ENCODE results near the gene GOLGA8M. TPM values are rescaled to one million over a fixed set of nuclear protein-coding genes. Genes with fewer than 3 reads are reported as not detected.
"Not testable (repeated sequence)": the region's sequence is repeated elsewhere in the genome, so short reads cannot be mapped to it uniquely, and the experiment has no call there.

GOLGA8M gene
- total and polyA plus RNA-seq, 7 experiments from 2014 or later, result 0.53 to 14.9 (median 5.1) TPM; not detected in 1

DNA sequence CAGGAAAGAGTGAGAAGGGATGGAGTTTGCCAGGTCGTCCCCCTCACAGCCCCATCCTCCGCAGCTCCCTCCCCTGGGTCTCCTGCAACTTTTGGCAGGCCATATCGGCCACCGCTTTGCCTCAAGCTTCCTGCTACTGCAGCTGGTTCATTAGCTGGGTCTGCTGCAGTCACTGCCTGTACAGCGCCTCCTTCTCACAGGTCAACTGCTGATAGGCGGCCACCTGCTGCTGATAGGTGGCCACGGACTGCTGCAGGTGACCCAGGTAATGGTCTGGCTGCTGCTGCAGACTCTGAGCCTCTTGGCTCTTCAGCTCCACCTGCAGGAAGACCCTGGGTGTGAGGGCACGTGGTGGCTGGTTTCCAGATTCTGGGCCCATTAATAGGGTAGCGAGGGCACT lies 8.3 kb downstream of the GOLGA8M start:
- CTCF ChIA-PET; H3K27me3 Mint-ChIP-seq; H3K4me3 Mint-ChIP-seq; H3K9me3 ChIP-seq (ENCODE audit: control insufficient read depth in 2 of 3, low read length in 3 of 3); ATAC-seq; H3K4me3 ChIP-seq (ENCODE audit: low read length); H3K4me1 ChIP-seq (ENCODE audit: control insufficient read depth in 2 of 2, insufficient read depth in 2 of 2, low read length in 2 of 2); H3K4me1 Mint-ChIP-seq; DNase-seq; intact Hi-C loops (cut with micrococcal nuclease); H3K27me3 ChIP-seq (ENCODE audit: control insufficient read depth in 2 of 2, insufficient read depth in 2 of 2, low read length in 2 of 2); H3K27ac ChIP-seq (ENCODE audit: low read depth, low read length); H3K36me3 Mint-ChIP-seq; POLR2A ChIA-PET; H3K9me3 Mint-ChIP-seq; H3K27ac Mint-ChIP-seq; H3K36me3 ChIP-seq (ENCODE audit: control insufficient read depth in 2 of 3, insufficient read depth in 3 of 3, low read length in 3 of 3): not testable (repeated sequence)

DNA sequence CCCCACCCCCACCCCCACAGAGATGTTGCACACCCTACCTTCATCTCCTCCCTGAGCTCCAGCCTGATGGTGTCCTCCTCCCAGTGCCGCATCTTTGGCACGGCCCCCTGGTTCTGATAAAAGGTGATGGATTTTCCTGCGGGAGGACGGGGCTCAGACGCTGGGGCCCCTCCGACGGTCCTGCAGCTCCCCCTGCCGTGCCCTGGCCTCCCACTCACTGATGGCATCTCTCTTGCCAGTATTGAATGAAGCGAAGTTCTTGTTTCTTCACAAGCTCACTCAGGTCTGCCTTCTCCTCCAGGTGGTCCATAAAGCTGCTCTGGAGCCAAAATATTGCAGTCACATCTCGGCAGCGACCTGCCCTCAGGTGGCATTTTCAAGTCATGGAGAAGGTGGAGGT lies 9.8 kb downstream of the GOLGA8M start:
- H3K27me3 ChIP-seq (ENCODE audit: control insufficient read depth in 2 of 2, insufficient read depth in 2 of 2, low read length in 2 of 2); CTCF ChIA-PET; H3K36me3 ChIP-seq (ENCODE audit: control insufficient read depth in 2 of 3, insufficient read depth in 3 of 3, low read length in 3 of 3); H3K4me3 ChIP-seq (ENCODE audit: low read length); H3K4me3 Mint-ChIP-seq; H3K36me3 Mint-ChIP-seq; intact Hi-C loops (cut with micrococcal nuclease); DNase-seq; ATAC-seq; H3K27ac Mint-ChIP-seq; H3K9me3 ChIP-seq (ENCODE audit: control insufficient read depth in 2 of 3, low read length in 3 of 3); H3K4me1 ChIP-seq (ENCODE audit: control insufficient read depth in 2 of 2, insufficient read depth in 2 of 2, low read length in 2 of 2); H3K9me3 Mint-ChIP-seq; POLR2A ChIA-PET; H3K27ac ChIP-seq (ENCODE audit: low read depth, low read length); H3K4me1 Mint-ChIP-seq; H3K27me3 Mint-ChIP-seq: not testable (repeated sequence)

DNA sequence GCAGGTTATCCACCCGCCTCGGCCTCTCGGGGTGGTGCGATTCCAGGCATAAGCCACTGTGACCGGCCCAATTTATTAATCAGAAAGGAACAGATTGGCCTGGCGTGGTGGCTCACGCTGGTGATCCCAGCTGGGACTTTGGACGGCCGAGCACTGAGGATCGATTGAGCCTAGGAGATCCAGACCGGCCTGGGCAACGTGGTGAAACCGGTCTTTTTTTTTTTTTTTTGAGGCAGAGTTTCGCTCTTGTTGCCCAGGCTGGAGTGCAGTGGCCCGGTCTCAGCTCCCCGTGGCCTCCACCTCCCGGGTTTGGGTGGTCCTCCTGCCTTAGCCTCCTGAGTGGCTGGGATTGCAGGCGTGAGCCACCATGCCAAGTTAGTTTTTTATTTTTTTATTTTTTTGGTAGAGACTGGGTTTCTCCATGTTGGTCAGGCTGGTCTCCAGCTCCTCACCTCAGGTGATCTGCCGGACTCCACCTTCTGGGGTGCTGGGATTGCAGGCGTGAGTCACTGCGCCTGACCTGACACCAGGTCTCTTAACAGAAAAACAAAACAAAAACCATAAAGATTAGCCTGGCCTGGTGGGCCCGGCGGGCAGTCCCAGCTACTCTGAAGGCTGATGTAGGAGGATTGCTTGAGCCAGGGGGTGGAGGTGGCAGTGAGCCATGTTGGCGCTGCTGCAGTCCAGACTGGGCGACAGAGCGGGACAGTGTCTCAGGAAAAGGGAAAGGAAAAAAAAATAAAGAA lies 18.0 kb downstream of the GOLGA8M start:
- H3K27me3 Mint-ChIP-seq; CTCF ChIA-PET; DNase-seq; POLR2A ChIA-PET; H3K36me3 Mint-ChIP-seq; H3K36me3 ChIP-seq (ENCODE audit: control insufficient read depth in 2 of 3, insufficient read depth in 3 of 3, low read length in 3 of 3); ATAC-seq; H3K27ac Mint-ChIP-seq; intact Hi-C loops (cut with micrococcal nuclease); H3K9me3 Mint-ChIP-seq; H3K9me3 ChIP-seq (ENCODE audit: control insufficient read depth in 2 of 3, low read length in 3 of 3); H3K4me3 ChIP-seq (ENCODE audit: low read length); H3K27me3 ChIP-seq (ENCODE audit: control insufficient read depth in 2 of 2, insufficient read depth in 2 of 2, low read length in 2 of 2); H3K4me1 Mint-ChIP-seq; H3K4me1 ChIP-seq (ENCODE audit: control insufficient read depth in 2 of 2, insufficient read depth in 2 of 2, low read length in 2 of 2); H3K4me3 Mint-ChIP-seq; H3K27ac ChIP-seq (ENCODE audit: low read depth, low read length): not testable (repeated sequence)

DNA sequence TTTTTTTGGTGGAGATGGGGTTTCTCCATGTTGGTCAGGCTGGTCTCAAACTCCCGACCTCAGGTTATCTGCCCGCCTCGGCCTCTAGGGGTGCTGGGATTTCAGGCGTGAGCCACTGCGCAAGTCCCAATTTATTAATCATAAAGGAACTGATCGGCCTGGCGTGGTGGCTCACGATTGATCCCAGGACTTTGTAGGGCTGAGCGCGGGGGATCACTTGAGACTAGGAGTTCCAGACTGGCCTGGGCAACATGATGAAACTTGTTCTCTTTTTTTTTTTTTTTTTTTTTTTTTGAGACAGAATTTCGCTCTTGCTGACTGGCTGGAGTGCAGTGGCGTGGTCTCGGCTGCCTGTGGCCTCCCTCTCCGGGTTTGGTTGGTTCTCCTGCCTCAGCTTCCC lies 19.2 kb downstream of the GOLGA8M start:
- intact Hi-C loops (cut with micrococcal nuclease); H3K9me3 Mint-ChIP-seq; DNase-seq; H3K4me1 ChIP-seq (ENCODE audit: control insufficient read depth in 2 of 2, insufficient read depth in 2 of 2, low read length in 2 of 2); H3K27me3 ChIP-seq (ENCODE audit: control insufficient read depth in 2 of 2, insufficient read depth in 2 of 2, low read length in 2 of 2); H3K27me3 Mint-ChIP-seq; H3K27ac Mint-ChIP-seq; H3K27ac ChIP-seq (ENCODE audit: low read depth, low read length); H3K36me3 Mint-ChIP-seq; ATAC-seq; H3K36me3 ChIP-seq (ENCODE audit: control insufficient read depth in 2 of 3, insufficient read depth in 3 of 3, low read length in 3 of 3); H3K4me1 Mint-ChIP-seq; H3K9me3 ChIP-seq (ENCODE audit: control insufficient read depth in 2 of 3, low read length in 3 of 3); H3K4me3 Mint-ChIP-seq; POLR2A ChIA-PET; H3K4me3 ChIP-seq (ENCODE audit: low read length); CTCF ChIA-PET: not testable (repeated sequence)

DNA sequence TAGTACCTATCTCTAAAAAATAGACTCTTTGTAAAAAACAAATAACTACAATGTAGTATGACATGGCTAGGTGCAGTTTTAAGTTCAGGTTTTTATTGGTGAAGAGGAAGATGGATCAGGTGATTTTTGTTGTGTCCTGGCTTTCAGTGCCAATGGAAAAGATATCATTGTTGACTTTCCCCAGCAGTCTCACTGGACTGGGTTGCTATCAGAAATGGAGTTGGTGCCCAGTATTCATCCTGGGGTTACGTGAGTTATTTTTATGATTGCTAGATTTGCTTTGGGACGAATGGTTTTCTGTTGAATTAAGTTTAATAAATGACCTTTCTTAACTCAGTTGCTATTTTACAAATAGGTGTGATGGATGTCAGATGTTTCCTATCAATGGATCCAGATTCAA lies 38.7 kb downstream of the GOLGA8M start:
- H3K9me3 Mint-ChIP-seq; H3K4me1 ChIP-seq (ENCODE audit: control insufficient read depth in 2 of 2, insufficient read depth in 2 of 2, low read length in 2 of 2); H3K36me3 ChIP-seq (ENCODE audit: control insufficient read depth in 2 of 3, insufficient read depth in 3 of 3, low read length in 3 of 3); H3K27me3 Mint-ChIP-seq; H3K27ac Mint-ChIP-seq; H3K4me1 Mint-ChIP-seq; POLR2A ChIA-PET; H3K36me3 Mint-ChIP-seq; ATAC-seq; CTCF ChIA-PET; H3K9me3 ChIP-seq (ENCODE audit: control insufficient read depth in 2 of 3, low read length in 3 of 3); H3K27me3 ChIP-seq (ENCODE audit: control insufficient read depth in 2 of 2, insufficient read depth in 2 of 2, low read length in 2 of 2); intact Hi-C loops (cut with micrococcal nuclease); H3K27ac ChIP-seq (ENCODE audit: low read depth, low read length); DNase-seq; H3K4me3 ChIP-seq (ENCODE audit: low read length); H3K4me3 Mint-ChIP-seq: not testable (repeated sequence)

DNA sequence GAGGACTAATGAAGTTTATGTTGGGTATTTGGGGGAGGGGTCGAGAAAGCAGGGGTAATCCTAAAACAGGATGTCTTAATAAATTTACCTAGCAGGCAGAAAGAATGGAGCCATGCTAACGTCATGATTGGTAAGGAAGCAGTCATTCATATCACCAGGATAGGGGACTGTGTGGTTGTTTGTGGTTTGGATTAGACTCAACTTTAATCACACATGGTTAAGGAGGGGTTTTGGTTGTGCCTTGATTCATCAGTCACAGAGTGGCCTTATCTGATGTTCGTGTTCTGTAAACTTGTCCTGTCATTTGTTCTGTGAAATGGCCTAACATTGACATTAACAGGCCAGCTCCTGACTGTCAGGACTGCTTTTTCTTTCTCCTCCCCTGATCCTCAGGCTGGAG lies 40.1 kb downstream of the GOLGA8M start:
- H3K27me3 ChIP-seq (ENCODE audit: control insufficient read depth in 2 of 2, insufficient read depth in 2 of 2, low read length in 2 of 2); H3K27ac Mint-ChIP-seq; DNase-seq; H3K9me3 ChIP-seq (ENCODE audit: control insufficient read depth in 2 of 3, low read length in 3 of 3); H3K4me1 ChIP-seq (ENCODE audit: control insufficient read depth in 2 of 2, insufficient read depth in 2 of 2, low read length in 2 of 2); POLR2A ChIA-PET; intact Hi-C loops (cut with micrococcal nuclease); H3K36me3 ChIP-seq (ENCODE audit: control insufficient read depth in 2 of 3, insufficient read depth in 3 of 3, low read length in 3 of 3); H3K27me3 Mint-ChIP-seq; H3K9me3 Mint-ChIP-seq; H3K36me3 Mint-ChIP-seq; ATAC-seq; H3K4me3 ChIP-seq (ENCODE audit: low read length); H3K27ac ChIP-seq (ENCODE audit: low read depth, low read length); H3K4me3 Mint-ChIP-seq; CTCF ChIA-PET; H3K4me1 Mint-ChIP-seq: not testable (repeated sequence)

DNA sequence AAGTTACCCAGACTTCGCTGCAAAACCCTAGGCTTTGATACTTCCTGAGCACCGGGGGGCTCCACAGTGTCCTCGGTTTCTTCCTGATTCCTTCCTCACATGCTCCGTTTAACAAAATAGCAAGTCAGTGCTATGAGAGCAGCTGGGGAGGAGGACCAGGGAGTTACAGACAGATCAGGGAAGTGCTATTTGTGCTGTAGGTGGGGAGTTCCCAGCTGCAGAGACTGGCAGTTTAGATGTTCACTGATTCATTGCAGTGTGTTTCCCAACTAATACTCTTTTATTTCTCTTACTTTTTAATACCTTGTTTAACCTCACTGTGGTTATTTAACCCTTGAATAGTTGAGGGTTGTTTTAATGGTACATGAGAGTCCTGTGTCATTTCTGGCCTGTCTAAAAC lies 45.8 kb downstream of the GOLGA8M start:
- intact Hi-C loops (cut with micrococcal nuclease), result not testable (repeated sequence)

More for the DNA sequence above, 45.8 kb downstream of the GOLGA8M start:
- DNase-seq; H3K9me3 Mint-ChIP-seq; H3K36me3 Mint-ChIP-seq; H3K36me3 ChIP-seq (ENCODE audit: control insufficient read depth in 2 of 3, insufficient read depth in 3 of 3, low read length in 3 of 3); H3K4me3 ChIP-seq (ENCODE audit: low read length); H3K27me3 ChIP-seq (ENCODE audit: control insufficient read depth in 2 of 2, insufficient read depth in 2 of 2, low read length in 2 of 2); POLR2A ChIA-PET; H3K4me1 Mint-ChIP-seq; CTCF ChIA-PET; H3K27ac Mint-ChIP-seq; H3K4me1 ChIP-seq (ENCODE audit: control insufficient read depth in 2 of 2, insufficient read depth in 2 of 2, low read length in 2 of 2); H3K27me3 Mint-ChIP-seq; H3K4me3 Mint-ChIP-seq; ATAC-seq; H3K27ac ChIP-seq (ENCODE audit: low read depth, low read length); H3K9me3 ChIP-seq (ENCODE audit: control insufficient read depth in 2 of 3, low read length in 3 of 3): not testable (repeated sequence)

Measured in naive thymus-derived CD4-positive, alpha-beta T cell (primary cell).